Measurements from ENCODE around the gene CDH23.

GRCh38 chr10:71576842-71577241 lies 180.1 kb downstream of the CDH23 start:
- TF ChIP-seq CTCF (IDR thresholded peaks at IDR 0.05; ENCODE audit: poor library complexity, severe bottlenecking) (no peak), SMC3 (conservative IDR thresholded peaks at IDR 0.05; ENCODE audit: poor library complexity) (no peak), REST (IDR thresholded peaks at IDR 0.05; ENCODE audit: borderline replicate concordance) (no peak), POLR2AphosphoS5 (IDR thresholded peaks at IDR 0.05) (no peak), RAD21 (conservative IDR thresholded peaks at IDR 0.05) (no peak), EZH2 (IDR thresholded peaks at IDR 0.05; ENCODE audit: borderline replicate concordance, insufficient read depth, low read length, poor library complexity, severe bottlenecking) (no peak), EP300 (conservative IDR thresholded peaks at IDR 0.05; ENCODE audit: poor library complexity, severe bottlenecking) (no peak), TAF1 (IDR thresholded peaks at IDR 0.05; ENCODE audit: low read depth) (no peak)

All from neural cell (in vitro differentiated cells).